ENCODE data around the gene MBNL2. TPM values are rescaled to one million over a fixed set of nuclear protein-coding genes. Genes with fewer than 3 reads are reported as not detected.

The MBNL2 gene
- total RNA-seq, 1 experiment from 2014 or later, result 35.7 TPM

DNA sequence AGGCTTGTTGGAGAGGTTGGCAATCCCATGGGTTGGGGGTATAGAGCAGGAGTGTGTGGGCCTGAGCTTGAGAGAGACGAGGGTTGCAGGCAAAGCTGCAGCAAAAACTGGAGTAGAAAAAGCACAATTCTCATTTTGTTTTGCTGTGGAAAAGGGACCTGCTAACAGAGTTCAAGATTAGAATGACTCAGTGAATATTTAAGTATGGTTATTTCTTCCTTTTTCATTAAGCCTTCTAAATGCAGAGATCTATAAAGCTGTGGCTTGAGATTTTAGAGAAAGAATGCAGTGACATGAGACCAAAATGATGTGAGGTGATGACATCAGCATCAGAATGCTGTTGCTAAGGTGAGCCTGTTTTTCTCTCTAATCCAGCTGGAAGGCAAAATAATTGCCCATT is 10.8 kb upstream of the MBNL2 start:
- peak; percentile 60 for DNase-seq (ENCODE audit: low spot score)

DNA sequence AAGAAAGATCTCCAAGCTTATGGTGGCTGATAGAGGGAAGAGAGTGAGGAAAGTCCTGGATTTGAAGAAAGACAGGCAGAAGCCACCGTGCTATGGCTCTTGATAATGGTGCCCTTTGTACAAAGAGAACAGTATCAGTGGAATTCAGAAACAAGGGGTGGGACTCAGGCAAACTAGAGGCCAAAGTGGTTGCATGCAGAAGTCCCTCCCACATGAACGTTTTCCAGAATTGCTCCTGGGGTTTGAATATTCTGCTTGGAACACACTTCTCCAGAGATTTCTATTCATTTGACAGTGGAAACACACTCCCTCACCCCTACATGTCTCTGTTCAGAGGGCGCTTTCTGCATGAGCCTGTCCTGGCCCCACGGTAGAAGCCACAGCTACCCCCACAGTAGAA is 10.1 kb upstream of the MBNL2 start:
- peak; percentile 88 for DNase-seq (ENCODE audit: low spot score)

- peak; percentile 94 for DNase-seq (ENCODE audit: low spot score)
Observed at GRCh38 chr13:97212601-97213040, 9.5 kb upstream of the MBNL2 start.

DNA sequence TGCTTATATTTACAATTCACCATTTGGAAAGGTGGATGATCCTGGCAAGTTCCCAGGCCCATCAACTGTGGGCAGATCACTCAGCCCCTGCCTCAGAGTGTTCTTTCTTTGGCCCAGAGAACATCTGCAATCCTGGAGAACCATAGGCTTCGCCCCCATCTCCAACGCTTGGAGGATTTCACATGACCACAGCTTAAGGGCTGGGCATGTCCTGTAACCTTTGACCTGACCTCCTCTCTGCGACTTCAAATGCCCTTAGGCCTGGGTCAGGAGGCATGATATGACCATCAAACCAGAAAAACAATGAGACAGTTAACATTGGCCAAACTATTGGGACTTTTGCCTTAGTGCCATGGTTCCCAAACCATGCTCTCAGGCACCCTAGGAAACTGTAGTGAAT is 7.2 kb upstream of the MBNL2 start:
- no peak for DNase-seq (ENCODE audit: low spot score)

DNA sequence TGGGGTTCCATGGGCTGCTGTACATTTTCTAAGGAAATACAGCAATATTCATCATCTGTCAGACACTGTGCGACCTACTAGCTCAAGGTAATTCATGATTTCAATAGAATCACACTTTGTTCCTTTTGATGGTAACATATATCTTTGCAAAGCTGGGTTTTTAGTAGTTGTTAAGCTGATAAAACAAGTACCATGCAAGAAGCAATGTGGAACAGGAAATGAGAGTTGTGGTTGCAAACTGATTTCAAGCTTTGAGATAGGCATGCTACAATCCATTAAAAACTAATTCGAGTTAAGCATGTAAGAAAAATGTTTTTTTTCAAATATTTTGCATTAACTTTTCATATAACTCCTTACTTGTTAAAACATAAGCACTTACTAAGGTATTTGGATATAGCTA is 6.8 kb upstream of the MBNL2 start:
- no peak for DNase-seq (ENCODE audit: low spot score)

DNA sequence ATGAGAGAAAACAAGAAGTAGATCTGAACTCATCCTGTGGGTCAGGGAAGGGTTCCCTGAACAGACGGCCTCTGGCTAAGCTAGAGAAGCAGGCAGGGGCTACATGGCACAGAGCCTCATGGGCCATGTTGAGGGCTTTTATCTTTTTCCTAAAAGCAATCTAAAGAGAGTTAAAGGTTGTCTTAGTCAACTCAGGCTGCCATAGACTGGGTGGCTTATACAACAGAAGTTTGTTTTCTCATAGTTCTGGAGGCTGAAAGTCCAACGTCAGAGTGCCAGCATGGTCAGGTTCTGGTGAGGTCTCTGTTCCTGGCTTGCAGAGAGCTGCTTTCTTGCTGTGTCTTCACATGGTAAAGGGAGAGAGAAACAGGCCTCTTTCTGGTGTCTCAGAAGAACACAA is 2.9 kb upstream of the MBNL2 start:
- DNase-seq (ENCODE audit: low spot score), result no peak

DNA sequence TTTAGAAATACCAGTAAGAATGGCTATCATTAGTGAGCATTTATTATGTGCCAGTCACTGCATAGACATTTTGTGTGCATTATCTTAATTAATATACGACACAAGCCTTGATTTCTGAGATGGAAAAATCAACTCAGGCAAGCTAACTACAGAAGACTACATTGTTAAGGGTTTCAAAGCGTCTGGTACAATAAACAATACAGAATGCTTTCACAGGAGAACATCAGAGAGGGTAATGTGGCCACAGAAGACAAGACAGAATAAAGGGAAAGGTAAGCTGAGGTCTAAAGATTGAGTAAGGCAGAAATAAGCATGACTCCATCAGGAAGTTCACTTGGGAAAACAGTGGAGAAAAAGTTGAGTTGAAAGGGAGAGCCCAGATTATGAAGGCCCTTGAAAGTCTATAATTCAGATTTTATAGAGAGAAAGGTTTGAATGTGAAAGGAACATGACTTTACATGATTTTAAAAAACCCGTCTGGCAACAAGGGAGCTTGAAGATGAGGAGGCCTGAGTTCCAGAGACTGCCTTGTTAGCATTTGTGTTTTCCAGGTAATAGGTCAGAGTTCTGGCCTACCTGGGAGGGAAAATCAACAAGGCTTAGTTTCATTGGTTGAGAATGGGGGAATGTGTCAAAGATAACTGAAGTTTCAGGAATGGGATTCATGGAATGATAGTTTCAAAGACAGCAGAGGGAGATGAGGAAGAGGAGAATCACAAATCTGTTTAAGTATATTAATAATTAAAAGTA is 1.8 kb upstream of the MBNL2 start:
- peak; percentile 74 for DNase-seq (ENCODE audit: low spot score)

DNA sequence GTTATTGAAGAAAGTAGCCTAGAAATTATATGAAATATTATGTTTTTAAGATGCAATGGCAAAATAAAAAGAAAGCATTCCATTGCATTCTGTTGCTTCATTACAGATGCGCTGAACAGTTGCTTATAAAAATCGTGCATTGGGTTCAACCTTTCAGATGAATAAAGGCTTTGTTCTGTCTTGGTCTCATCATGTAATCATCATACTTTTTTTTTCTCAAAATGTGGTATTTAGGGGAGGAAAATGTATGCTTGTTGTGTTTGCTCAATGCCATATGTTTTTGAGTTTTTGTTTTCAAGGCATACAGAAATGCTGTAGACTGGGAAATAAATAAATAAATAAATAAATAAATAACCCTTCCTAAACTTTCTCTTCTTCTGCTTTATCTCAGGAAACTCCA is 1.1 kb upstream of the MBNL2 start:
- DNase-seq (ENCODE audit: low spot score), result no peak

- no peak for DNase-seq (ENCODE audit: low spot score)
Observed at GRCh38 chr13:97221466-97221865, 667 bp upstream of the MBNL2 start.

GRCh38 chr13:97223037-97223710 is 1.0 kb downstream of the MBNL2 start:
- DNase-seq (ENCODE audit: low spot score), result peak; percentile 67

- DNase-seq (ENCODE audit: low spot score), result peak; percentile 95
Observed at GRCh38 chr13:97223711-97224541, 1.8 kb downstream of the MBNL2 start.

DNA sequence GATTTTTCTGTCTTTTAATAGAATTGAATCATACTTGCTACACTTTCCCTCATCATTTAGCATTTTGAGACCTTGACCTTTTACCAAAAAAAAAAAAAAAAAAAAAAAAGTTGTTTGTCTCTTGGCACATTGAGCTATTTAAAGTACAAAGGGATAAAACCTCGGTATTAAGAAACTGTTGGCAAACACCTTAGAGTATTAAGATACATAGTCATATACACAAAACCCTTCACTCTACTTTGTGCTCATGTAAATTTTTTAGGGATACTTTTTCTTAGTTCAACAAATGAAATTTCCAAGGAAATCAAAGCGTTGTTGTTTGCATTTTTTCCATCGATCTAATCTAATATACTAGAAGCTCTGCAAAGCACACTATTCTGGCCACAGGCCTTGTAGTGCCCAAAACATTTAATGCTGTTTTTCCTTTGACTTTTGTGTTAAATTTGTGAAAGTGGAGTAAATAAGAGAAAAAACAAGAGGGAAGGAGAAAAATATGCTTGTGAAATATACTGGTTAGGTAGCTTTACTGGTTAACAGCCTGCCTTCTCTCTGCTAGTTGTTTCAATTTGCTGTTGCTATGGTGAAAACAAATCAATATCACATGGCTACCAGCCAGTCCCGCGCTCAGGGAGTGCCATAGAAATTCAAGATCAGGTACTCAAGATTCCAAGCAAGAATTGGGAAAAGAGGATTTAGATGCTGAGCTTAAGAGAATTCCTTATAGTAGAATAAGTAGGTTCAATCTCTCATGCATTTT is 2.6 kb downstream of the MBNL2 start:
- DNase-seq (ENCODE audit: low spot score), result peak; percentile 97

GRCh38 chr13:97225533-97225932 is 3.4 kb downstream of the MBNL2 start:
- peak; percentile 68 for DNase-seq (ENCODE audit: low spot score)

DNA sequence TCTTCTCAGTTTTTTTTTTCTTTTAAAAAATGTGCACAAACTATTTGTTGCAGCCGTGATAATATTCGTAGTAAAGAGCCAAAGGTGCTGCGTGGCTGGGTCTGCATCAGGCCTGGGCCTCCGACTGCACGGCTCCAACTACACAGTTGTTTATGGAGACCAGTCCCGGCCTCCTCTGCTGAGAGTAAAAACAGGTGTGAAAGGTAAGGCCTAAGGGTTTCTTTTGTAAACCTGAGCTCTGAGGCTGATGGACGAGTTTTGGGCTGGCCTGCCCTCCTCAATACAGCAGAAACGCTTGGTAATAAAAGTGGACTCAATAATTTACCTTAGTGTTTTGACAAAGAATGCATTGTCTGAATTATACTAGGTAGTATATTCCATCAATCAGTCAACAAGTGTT is 3.9 kb downstream of the MBNL2 start:
- DNase-seq (ENCODE audit: low spot score), result peak; percentile 74

GRCh38 chr13:97226788-97227627 is 4.9 kb downstream of the MBNL2 start:
- DNase-seq (ENCODE audit: low spot score), result peak; percentile 84

DNA sequence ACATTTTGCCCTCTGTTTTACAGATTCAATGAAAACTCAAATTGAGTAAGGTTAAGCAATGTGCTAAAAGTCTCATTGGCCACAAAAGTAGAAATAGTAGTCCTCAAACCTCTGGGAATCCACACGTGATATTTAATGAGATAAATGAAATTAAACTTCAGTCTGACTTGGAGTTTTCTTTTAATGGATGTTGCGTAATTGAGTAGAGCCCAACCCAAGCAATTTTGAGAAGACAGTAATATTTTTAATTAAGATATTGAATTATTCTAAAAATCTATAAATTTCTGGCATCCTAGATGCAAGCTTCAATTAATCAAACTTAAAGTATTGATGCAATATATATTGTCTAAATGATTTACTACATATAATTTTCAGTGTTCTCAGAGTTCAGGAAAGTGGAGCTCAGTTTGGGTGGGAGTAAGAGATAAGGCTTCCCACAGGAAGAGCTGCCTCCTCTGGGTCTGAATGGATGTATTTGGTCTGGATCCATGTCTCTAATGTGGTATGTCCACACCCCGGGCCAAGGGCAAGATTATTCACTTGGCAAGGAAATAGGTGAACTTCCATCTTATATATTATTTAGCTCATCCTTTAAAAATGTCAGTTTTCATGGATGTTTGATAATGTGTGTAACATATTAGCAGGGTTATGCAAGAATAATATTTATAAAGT is 6.9 kb downstream of the MBNL2 start:
- DNase-seq (ENCODE audit: low spot score), result no peak

DNA sequence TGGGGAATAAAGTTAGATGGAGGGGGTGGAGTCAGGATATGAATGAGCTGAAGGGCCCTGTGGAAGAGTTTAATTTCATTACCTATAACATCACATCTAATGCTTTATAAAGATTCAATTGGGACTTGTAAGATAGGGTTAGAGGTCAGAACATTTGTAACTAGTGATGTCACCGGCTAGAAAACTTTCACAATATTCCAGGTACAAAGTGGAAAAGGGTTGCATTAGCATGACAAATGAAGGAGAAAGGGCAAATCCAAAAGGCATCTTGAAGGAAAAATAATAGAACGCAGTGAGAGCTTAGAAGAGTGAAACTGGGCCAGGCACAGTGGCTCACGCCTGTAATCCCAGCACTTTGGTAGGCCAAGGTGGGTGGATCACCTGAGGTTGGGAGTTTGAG is 7.6 kb downstream of the MBNL2 start:
- DNase-seq (ENCODE audit: low spot score), result no peak

DNA sequence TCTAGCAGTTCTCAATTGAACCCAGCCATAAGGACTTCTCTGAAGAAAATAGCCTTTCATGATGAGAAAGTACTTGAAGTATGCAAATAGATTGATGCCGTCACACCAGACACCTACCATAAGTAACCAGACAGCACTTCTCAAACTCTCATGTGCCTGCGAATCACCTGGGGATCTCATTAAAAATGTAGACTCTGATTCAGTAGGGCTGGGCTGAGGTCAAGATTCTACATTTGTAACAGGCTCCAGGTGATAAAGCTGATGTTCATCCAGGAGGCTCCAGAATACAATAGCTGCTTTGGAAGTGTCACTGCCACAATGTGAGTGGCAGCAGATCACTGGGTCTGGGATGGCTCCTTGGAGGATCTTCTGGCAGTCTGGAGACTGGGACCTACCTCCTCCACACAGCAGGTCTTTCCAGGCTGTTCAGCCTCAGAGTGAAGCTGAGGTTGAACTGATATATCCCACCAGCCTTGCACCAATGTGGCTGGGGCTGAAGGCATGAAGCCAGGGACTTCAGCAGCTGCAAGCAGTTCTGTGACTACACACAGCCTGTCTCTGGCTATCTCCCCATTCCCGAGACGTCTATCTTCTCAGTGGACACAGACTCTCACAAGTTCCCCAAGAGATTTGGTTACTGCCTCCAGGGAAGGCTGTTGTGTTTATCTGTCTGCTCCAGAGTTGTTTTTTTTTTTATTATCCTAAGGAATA is 9.1 kb downstream of the MBNL2 start:
- DNase-seq (ENCODE audit: low spot score), result no peak

DNA sequence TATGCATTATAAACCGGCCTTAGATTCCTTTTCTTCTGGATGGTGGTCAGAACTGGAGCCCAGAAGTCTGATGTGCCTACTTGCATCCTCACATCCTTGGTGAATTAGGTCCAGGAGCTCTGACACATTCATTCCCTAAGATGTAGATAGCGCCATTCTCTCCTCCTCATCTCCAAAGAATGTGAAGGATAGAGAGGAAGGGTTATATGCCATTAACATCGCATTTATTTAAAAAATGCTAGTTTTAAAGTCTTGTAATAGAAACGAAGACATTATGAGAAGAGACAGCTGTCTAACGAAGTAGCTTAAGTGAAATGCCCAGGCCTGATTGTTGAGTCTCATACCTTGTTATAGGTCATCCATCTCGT is 9.7 kb downstream of the MBNL2 start:
- DNase-seq (ENCODE audit: low spot score), result no peak

DNA sequence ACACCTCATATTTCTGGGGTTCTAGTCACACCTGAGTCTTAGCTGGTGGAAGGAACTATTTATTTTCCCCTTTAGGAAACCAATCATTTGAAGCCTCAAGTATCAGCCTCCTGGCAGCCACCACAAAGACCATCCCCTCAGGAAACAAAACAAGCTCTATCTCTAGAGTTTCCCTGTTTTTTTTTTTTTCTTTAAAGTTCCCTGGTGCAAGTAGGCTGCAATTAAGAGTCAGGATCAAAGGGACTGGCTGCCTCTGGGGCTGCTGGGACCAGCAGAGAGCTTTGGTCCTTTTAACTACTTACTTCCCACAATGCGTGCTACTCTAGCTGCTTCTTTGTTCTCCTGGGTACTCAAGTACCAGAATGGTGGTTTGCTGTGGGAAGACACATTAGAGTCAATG is 11.4 kb downstream of the MBNL2 start:
- DNase-seq (ENCODE audit: low spot score), result no peak
